OCI-LY1 (cell line): ENCODE data around the gene CAPN2.

ENCODE experiments used
- H2AFZ ChIP-seq: fragments of 200-600 bp; sonication (generic), shearing (Covaris generic); 2 replicates; pipeline ENCODE4 v1.6.0; 2014; ENCODE audit warnings: antibody characterized with exemption, mild to moderate bottlenecking, low read length
- H3F3A ChIP-seq: fragments of 200-600 bp; sonication (generic), shearing (Covaris generic); 2 replicates; pipeline ENCODE4 v1.6.0; 2014; ENCODE audit warnings: mild to moderate bottlenecking, antibody characterized with exemption, low read length, moderate library complexity; ENCODE audit not compliant: insufficient read depth
- H3K27ac ChIP-seq: fragments of 200-600 bp; sonication (generic); 2 replicates; pipeline ENCODE4 v1.5.1; 2014; ENCODE audit warnings: low read length, mixed run types, mild to moderate bottlenecking, low read depth; ENCODE audit not compliant: poor library complexity, severe bottlenecking
- H3K27me3 ChIP-seq: fragments of 200-600 bp; sonication (generic); 2 replicates; pipeline ENCODE4 v1.6.0; 2014; ENCODE audit warnings: antibody characterized with exemption, mild to moderate bottlenecking, low read length, moderate library complexity; ENCODE audit not compliant: insufficient read depth
- H3K36me3 ChIP-seq: fragments of 200-600 bp; sonication (generic); 2 replicates; pipeline ENCODE4 v1.6.1; 2014; ENCODE audit warnings: mild to moderate bottlenecking, antibody characterized with exemption, low read length, moderate library complexity, mixed read lengths; ENCODE audit not compliant: insufficient read depth
- H3K4me1 ChIP-seq: fragments of 200-600 bp; sonication (generic); 2 replicates; pipeline ENCODE4 v1.5.1; 2014; ENCODE audit warnings: mild to moderate bottlenecking, low read length, moderate library complexity; ENCODE audit not compliant: insufficient read depth, severe bottlenecking
- H3K4me2 ChIP-seq: fragments of 200-600 bp; sonication (generic), shearing (Covaris generic); 2 replicates; pipeline ENCODE4 v1.6.1; 2014; ENCODE audit warnings: low read length
- H3K4me3 ChIP-seq: fragments of 200-600 bp; sonication (generic); 2 replicates; pipeline ENCODE4 v1.5.1; 2014; ENCODE audit warnings: low read length, low read depth, mild to moderate bottlenecking, mixed read lengths; ENCODE audit not compliant: poor library complexity, severe bottlenecking
- H3K79me2 ChIP-seq: fragments of 200-600 bp; shearing (Covaris generic); 2 replicates; pipeline ENCODE4 v1.6.1; 2016; ENCODE audit warnings: mixed run types, low read length, mixed read lengths; ENCODE audit not compliant: insufficient read depth
- H3K9ac ChIP-seq: fragments of 200-600 bp; sonication (generic), shearing (Covaris generic); 2 replicates; pipeline ENCODE4 v1.6.1; 2014; ENCODE audit warnings: mild to moderate bottlenecking, low read length, mixed read lengths
- H3K9me2 ChIP-seq: fragments of 200-600 bp; sonication (generic), shearing (Covaris generic); 2 replicates; pipeline ENCODE4 v1.6.1; 2014; ENCODE audit warnings: low read depth, mild to moderate bottlenecking, low read length, mixed read lengths
- H3K9me3 ChIP-seq: fragments of 200-600 bp; shearing (Covaris generic); 2 replicates; pipeline ENCODE4 v1.6.1; 2014; ENCODE audit warnings: low read length, mixed read lengths
- H4K20me1 ChIP-seq: fragments of 200-600 bp; sonication (generic), shearing (Covaris generic); 2 replicates; pipeline ENCODE4 v1.6.0; 2016; ENCODE audit warnings: mild to moderate bottlenecking, low read length; ENCODE audit not compliant: insufficient read depth
- EZH2 ChIP-seq: fragments of 200-600 bp; sonication (generic), shearing (Covaris generic); IDR thresholded peaks from 2 replicates; pipeline ENCODE4 v1.8.0; 2017; ENCODE audit warnings: borderline replicate concordance, mixed run types, mild to moderate bottlenecking, antibody characterized with exemption, low read length, moderate library complexity, mixed read lengths
- TF ChIP-seq, protein P1 (sequence below): fragments of 200-600 bp; sonication (generic), shearing (Covaris generic); IDR thresholded peaks from 2 replicates; pipeline ENCODE4 v1.5.1; 2017; ENCODE audit warnings: mild to moderate bottlenecking, antibody characterized with exemption, low read length, moderate library complexity, mixed read lengths

The CAPN2 gene

DNA sequence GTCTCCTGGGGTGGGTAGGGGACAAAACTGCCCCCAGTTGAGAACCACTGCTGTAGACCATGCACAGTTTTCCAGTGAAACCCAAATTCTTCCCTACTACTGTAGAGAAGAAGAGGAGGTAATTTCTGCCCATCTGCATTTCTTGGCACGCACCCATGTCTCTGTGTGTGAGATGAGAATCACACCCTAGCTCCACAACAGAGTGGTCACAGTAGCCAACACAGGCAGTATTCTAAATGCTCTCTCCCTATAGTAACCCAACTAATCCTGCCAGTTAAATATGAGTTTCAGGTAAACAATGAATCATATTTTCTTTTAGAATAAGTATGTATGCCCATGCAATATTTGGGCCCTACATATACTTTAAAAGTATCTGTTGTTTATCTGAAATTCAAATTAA, 1.2 kb upstream of the CAPN2 start:
- Histone ChIP-seq H3K9me2 (no peaks in the 10 kb centered on the region), H3K9me3 (no peaks in the 10 kb centered on the region), H3K27me3 (peaks cover 4% of the 10 kb centered on the region; the same call in 1 of the 2 replicates), H3K79me2 (no peaks in the 10 kb centered on the region), H3K4me1 (no peaks in the 10 kb centered on the region), H3K9ac (no peak overlapping the region), H3F3A (no peaks in the 10 kb centered on the region), H4K20me1 (no peaks in the 10 kb centered on the region), H3K36me3 (no peaks in the 10 kb centered on the region), H2AFZ (no peak overlapping the region), H3K4me3 (no peak overlapping the region), H3K4me2 (no peak overlapping the region), H3K27ac (no peak overlapping the region)
- TF ChIP-seq, protein P1, sequence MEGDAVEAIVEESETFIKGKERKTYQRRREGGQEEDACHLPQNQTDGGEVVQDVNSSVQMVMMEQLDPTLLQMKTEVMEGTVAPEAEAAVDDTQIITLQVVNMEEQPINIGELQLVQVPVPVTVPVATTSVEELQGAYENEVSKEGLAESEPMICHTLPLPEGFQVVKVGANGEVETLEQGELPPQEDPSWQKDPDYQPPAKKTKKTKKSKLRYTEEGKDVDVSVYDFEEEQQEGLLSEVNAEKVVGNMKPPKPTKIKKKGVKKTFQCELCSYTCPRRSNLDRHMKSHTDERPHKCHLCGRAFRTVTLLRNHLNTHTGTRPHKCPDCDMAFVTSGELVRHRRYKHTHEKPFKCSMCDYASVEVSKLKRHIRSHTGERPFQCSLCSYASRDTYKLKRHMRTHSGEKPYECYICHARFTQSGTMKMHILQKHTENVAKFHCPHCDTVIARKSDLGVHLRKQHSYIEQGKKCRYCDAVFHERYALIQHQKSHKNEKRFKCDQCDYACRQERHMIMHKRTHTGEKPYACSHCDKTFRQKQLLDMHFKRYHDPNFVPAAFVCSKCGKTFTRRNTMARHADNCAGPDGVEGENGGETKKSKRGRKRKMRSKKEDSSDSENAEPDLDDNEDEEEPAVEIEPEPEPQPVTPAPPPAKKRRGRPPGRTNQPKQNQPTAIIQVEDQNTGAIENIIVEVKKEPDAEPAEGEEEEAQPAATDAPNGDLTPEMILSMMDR: no peak
- TF ChIP-seq EZH2: no peak

DNA sequence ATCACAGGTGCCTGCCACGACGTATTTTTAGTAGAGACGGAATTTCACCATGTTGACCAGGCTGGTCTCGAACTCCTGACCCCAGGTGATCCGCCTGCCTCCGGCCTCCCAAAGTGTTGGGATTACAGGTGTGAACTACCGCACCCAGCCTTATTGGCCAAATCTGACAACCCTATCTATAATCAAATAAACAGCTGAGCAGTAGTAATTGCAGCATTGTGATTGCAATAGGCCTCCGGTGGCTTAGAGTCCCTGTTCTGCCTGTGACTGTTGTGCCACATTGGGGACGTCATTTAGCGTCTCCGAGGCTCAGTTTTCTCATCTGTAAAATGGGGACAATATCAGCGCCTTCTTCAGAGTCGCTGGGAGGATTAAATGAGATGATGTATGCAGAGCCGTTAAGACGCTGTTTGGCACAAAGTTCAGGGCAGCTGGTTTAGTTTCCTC, 569 bp upstream of the CAPN2 start:
- H3K9ac ChIP-seq: no peak overlapping the region
- H4K20me1 ChIP-seq: no peaks in the 10 kb centered on the region
- H3K4me1 ChIP-seq: no peaks in the 10 kb centered on the region
- no peak overlapping the region for H3K4me2 ChIP-seq
- H2AFZ ChIP-seq: no peak overlapping the region
- H3K27me3 ChIP-seq: peaks cover 4% of the 10 kb centered on the region; the same call in 1 of the 2 replicates
- H3K36me3 ChIP-seq: no peaks in the 10 kb centered on the region
- H3K4me3 ChIP-seq: no peak overlapping the region
- no peaks in the 10 kb centered on the region for H3K9me3 ChIP-seq
- no peak overlapping the region for H3K27ac ChIP-seq
- TF ChIP-seq EZH2: no peak
- H3K9me2 ChIP-seq: no peaks in the 10 kb centered on the region
- H3F3A ChIP-seq: no peaks in the 10 kb centered on the region
- H3K79me2 ChIP-seq: no peaks in the 10 kb centered on the region

GRCh38 chr1:223712850-223713474, 623 bp downstream of the CAPN2 start:
- Histone ChIP-seq H3K27ac (no peak overlapping the region), H2AFZ (no peak overlapping the region), H3K4me3 (no peak overlapping the region), H3K9me2 (no peaks in the 10 kb centered on the region), H3K4me1 (no peaks in the 10 kb centered on the region), H3K9me3 (no peaks in the 10 kb centered on the region), H3K79me2 (no peaks in the 10 kb centered on the region), H4K20me1 (no peaks in the 10 kb centered on the region), H3K36me3 (no peaks in the 10 kb centered on the region), H3K27me3 (peaks cover 4% of the 10 kb centered on the region; the same call in 1 of the 2 replicates), H3K9ac (no peak overlapping the region), H3F3A (no peaks in the 10 kb centered on the region), H3K4me2 (no peak overlapping the region; the same call in 1 of the 2 replicates)
- TF ChIP-seq, protein P1: no peak
- no peak for TF ChIP-seq EZH2
